NCI-H2196 treated with DMSO at 0.1 percent for 48 hours (cell line): ENCODE data around the gene CEP85L.

Source experiments
- DNase-seq: peaks from one replicate; lab custom pipeline; 2025; ENCODE audit not compliant: unreplicated experiment; lab: John Stamatoyannopoulos, UW

The CEP85L gene

GRCh38 chr6:118502169-118502568 is 149.2 kb downstream of the CEP85L start:
- DNase-seq, result no peak

- DNase-seq, result no peak
These were observed 149.6 kb downstream of the CEP85L start for GRCh38 chr6:118501765-118502164.

GRCh38 chr6:118501099-118501498 is 150.3 kb downstream of the CEP85L start:
- DNase-seq, result no peak

GRCh38 chr6:118500130-118501015 is 151.0 kb downstream of the CEP85L start:
- DNase-seq, result no peak

GRCh38 chr6:118495485-118496280 is 155.7 kb downstream of the CEP85L start:
- no peak for DNase-seq

GRCh38 chr6:118494091-118494490 is 157.3 kb downstream of the CEP85L start:
- no peak for DNase-seq

- DNase-seq, result no peak
These were observed 161.4 kb downstream of the CEP85L start for GRCh38 chr6:118489990-118490389.

GRCh38 chr6:118488631-118489030 is 162.8 kb downstream of the CEP85L start:
- no peak for DNase-seq

- DNase-seq, result no peak
These were observed 165.5 kb downstream of the CEP85L start for GRCh38 chr6:118485601-118486550.

GRCh38 chr6:118476551-118476950 is 174.8 kb downstream of the CEP85L start:
- no peak for DNase-seq

- no peak for DNase-seq
These were observed 178.1 kb downstream of the CEP85L start for GRCh38 chr6:118473266-118473665.

GRCh38 chr6:118469468-118469867 is 181.9 kb downstream of the CEP85L start:
- no peak for DNase-seq

- peak; percentile 58 for DNase-seq
These were observed 182.5 kb downstream of the CEP85L start for GRCh38 chr6:118468682-118469465.

GRCh38 chr6:118467181-118467580 is 184.2 kb downstream of the CEP85L start:
- DNase-seq, result no peak

GRCh38 chr6:118464620-118465019 is 186.8 kb downstream of the CEP85L start:
- no peak for DNase-seq

- DNase-seq, result no peak
These were observed 190.4 kb downstream of the CEP85L start for GRCh38 chr6:118460958-118461470.

GRCh38 chr6:118456982-118457381 is 194.4 kb downstream of the CEP85L start:
- DNase-seq, result no peak

GRCh38 chr6:118451839-118452238 is 199.6 kb downstream of the CEP85L start:
- no peak for DNase-seq

GRCh38 chr6:118444796-118445195 is 206.6 kb downstream of the CEP85L start:
- no peak for DNase-seq

GRCh38 chr6:118436482-118436881 is 214.9 kb downstream of the CEP85L start:
- no peak for DNase-seq
